ENCODE measurements around the gene TM9SF2. TPM values are rescaled to one million over a fixed set of nuclear protein-coding genes. Genes with fewer than 3 reads are reported as not detected.

The TM9SF2 gene
- total RNA-seq, 1 experiment from 2014 or later = 67.9 TPM

DNA sequence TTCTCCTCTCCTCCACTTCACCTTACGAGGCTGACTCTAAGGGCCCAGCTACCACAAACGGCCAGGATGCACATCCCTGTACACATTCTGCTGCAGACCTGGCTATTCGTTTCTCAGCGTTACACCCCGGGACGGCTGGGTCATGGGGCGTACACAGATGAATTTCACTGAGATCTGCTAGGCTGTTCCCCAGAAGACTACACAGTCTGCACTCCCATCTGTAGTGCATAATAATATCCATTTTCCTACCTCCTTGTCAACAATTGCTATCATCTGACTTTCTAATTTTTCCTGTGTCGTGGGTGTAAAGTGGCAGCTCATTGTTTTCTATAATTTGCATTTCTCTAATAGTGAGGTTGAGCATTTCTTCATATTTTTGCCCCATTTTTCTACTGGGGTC lies 85.7 kb downstream of the TM9SF2 start:
- Histone ChIP-seq H3K4me3 (ENCODE audit: low read depth in 2 of 2, low read length in 2 of 2) (no peak overlapping the region), H3K9me3 (ENCODE audit: control insufficient read depth, insufficient read depth, low read depth, low read length) (no peaks in the 10 kb centered on the region), H3K36me3 (ENCODE audit: control insufficient read depth, insufficient read depth, low read length) (no peaks in the 10 kb centered on the region), H3K27me3 (ENCODE audit: control insufficient read depth, insufficient read depth, low read length) (no peaks in the 10 kb centered on the region), H3K4me1 (ENCODE audit: control insufficient read depth, insufficient read depth, low read length) (no peaks in the 10 kb centered on the region), H3K27ac (ENCODE audit: low read length) (no peak overlapping the region)
- DNase-seq (ENCODE audit: low read depth, low spot score) (no peak), ATAC-seq (no peak)
- ChIA-PET POLR2A (no interaction called here), CTCF (no interaction called here)
- intact Hi-C loops (cut with micrococcal nuclease; ENCODE audit: unreplicated experiment) (no loop called here), in situ Hi-C loops (cut with HindIII; ENCODE audit: low pct_unique_long_range_greater_than_20kb, low sequenced_read_pairs) (no loop called here)
- no TSS peak for BruUV-seq (replicated peaks)
- TF ChIP-seq TCF7L2 (IDR thresholded peaks at IDR 0.05; ENCODE audit: low read depth, low read length) = no peak
- TF ChIP-seq, protein P1, sequence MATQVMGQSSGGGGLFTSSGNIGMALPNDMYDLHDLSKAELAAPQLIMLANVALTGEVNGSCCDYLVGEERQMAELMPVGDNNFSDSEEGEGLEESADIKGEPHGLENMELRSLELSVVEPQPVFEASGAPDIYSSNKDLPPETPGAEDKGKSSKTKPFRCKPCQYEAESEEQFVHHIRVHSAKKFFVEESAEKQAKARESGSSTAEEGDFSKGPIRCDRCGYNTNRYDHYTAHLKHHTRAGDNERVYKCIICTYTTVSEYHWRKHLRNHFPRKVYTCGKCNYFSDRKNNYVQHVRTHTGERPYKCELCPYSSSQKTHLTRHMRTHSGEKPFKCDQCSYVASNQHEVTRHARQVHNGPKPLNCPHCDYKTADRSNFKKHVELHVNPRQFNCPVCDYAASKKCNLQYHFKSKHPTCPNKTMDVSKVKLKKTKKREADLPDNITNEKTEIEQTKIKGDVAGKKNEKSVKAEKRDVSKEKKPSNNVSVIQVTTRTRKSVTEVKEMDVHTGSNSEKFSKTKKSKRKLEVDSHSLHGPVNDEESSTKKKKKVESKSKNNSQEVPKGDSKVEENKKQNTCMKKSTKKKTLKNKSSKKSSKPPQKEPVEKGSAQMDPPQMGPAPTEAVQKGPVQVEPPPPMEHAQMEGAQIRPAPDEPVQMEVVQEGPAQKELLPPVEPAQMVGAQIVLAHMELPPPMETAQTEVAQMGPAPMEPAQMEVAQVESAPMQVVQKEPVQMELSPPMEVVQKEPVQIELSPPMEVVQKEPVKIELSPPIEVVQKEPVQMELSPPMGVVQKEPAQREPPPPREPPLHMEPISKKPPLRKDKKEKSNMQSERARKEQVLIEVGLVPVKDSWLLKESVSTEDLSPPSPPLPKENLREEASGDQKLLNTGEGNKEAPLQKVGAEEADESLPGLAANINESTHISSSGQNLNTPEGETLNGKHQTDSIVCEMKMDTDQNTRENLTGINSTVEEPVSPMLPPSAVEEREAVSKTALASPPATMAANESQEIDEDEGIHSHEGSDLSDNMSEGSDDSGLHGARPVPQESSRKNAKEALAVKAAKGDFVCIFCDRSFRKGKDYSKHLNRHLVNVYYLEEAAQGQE (IDR thresholded peaks at IDR 0.05; ENCODE audit: insufficient read depth in 1 of 2, low read depth in 2 of 2, low read length in 1 of 2) = no peak
- TF ChIP-seq, protein P2, sequence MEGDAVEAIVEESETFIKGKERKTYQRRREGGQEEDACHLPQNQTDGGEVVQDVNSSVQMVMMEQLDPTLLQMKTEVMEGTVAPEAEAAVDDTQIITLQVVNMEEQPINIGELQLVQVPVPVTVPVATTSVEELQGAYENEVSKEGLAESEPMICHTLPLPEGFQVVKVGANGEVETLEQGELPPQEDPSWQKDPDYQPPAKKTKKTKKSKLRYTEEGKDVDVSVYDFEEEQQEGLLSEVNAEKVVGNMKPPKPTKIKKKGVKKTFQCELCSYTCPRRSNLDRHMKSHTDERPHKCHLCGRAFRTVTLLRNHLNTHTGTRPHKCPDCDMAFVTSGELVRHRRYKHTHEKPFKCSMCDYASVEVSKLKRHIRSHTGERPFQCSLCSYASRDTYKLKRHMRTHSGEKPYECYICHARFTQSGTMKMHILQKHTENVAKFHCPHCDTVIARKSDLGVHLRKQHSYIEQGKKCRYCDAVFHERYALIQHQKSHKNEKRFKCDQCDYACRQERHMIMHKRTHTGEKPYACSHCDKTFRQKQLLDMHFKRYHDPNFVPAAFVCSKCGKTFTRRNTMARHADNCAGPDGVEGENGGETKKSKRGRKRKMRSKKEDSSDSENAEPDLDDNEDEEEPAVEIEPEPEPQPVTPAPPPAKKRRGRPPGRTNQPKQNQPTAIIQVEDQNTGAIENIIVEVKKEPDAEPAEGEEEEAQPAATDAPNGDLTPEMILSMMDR (IDR thresholded peaks at IDR 0.05) = no peak
- no peak for TF ChIP-seq SIN3A (IDR thresholded peaks at IDR 0.05; ENCODE audit: borderline replicate concordance, insufficient read depth, low read depth, low read length)
- no peak for TF ChIP-seq POLR2AphosphoS5 (IDR thresholded peaks at IDR 0.05; ENCODE audit: low read depth, low read length)

DNA sequence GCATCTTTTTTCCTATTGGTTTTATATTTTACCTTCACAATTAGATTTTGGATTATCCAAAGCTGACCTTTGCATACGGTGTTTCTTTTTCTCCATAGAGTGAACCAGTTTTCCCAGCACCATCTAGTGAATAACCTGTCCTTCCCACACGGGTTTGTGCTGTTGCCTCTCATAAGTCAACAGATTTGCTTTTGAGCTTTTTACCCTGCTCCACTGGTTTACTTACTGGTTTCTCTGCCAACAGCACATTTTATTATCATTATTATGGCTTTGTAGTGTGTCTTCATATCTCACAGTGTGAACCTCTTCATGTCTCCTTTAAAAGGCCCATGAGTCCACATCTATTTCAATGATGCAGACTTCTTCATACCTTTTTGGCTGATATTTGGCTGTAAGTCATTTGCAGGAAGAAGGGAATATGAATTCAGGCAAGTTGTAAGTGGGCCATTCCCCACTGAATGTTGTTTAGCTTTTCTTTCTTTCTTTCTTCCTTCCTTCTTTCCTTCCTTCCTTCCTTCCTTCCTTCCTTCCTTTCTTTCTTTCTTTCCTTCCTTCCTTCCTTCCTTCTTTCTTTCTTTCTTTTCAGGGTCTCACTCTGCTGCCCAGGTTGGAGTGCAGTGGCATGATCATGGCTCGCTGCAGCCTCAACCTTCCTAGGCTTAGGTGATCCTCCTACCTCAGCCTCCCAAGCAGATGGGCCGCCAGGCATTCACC lies 86.8 kb downstream of the TM9SF2 start:
- H3K4me3 ChIP-seq (ENCODE audit: low read depth in 2 of 2, low read length in 2 of 2) = no peak overlapping the region
- ChIA-PET POLR2A (no interaction called here), CTCF (no interaction called here)
- H3K27me3 ChIP-seq (ENCODE audit: control insufficient read depth, insufficient read depth, low read length) = no peaks in the 10 kb centered on the region
- H3K36me3 ChIP-seq (ENCODE audit: control insufficient read depth, insufficient read depth, low read length) = no peaks in the 10 kb centered on the region
- no peaks in the 10 kb centered on the region for H3K4me1 ChIP-seq (ENCODE audit: control insufficient read depth, insufficient read depth, low read length)
- no peaks in the 10 kb centered on the region for H3K9me3 ChIP-seq (ENCODE audit: control insufficient read depth, insufficient read depth, low read depth, low read length)
- TF ChIP-seq, protein P1 (IDR thresholded peaks at IDR 0.05; ENCODE audit: insufficient read depth in 1 of 2, low read depth in 2 of 2, low read length in 1 of 2) = no peak
- TF ChIP-seq, protein P2 (IDR thresholded peaks at IDR 0.05) = no peak
- TF ChIP-seq SIN3A (IDR thresholded peaks at IDR 0.05; ENCODE audit: borderline replicate concordance, insufficient read depth, low read depth, low read length) (no peak), TCF7L2 (IDR thresholded peaks at IDR 0.05; ENCODE audit: low read depth, low read length) (no peak), POLR2AphosphoS5 (IDR thresholded peaks at IDR 0.05; ENCODE audit: low read depth, low read length) (no peak)
- BruUV-seq (replicated peaks) = no TSS peak
- in situ Hi-C loops (cut with HindIII; ENCODE audit: low pct_unique_long_range_greater_than_20kb, low sequenced_read_pairs) = no loop called here
- ATAC-seq (no peak), DNase-seq (ENCODE audit: low read depth, low spot score) (no peak)
- H3K27ac ChIP-seq (ENCODE audit: low read length) = no peak overlapping the region
- intact Hi-C loops (cut with micrococcal nuclease; ENCODE audit: unreplicated experiment) = no loop called here

Measured in Panc1 (cell line).